ENCODE measurements around the gene RAD23A. TPM values are rescaled to one million over a fixed set of nuclear protein-coding genes. Genes with fewer than 3 reads are reported as not detected.
A peak's percentile ranks its signal among the peaks of the same experiment; 100 is the strongest.

Gene RAD23A
- total and polyA plus RNA-seq, 10 of the 15 experiments (the other 5 are each of a cell fraction or from before 2014, with no cell fraction given), result 8.8 to 198 (median 119) TPM

GRCh38 chr19:12965812-12966135 lies 20.1 kb downstream of the RAD23A start:
- no peaks in the 10 kb centered on the region for H3K9me3 ChIP-seq (replicated peaks; ENCODE audit: control insufficient read depth, insufficient read depth, low read length)
- peak overlapping the region; percentile 100 for H3K4me2 ChIP-seq (ENCODE audit: control insufficient read depth, insufficient read depth)
- in situ Hi-C loops (cut with MboI), result no loop called here
- WGBS (ENCODE audit: insufficient coverage, insufficient replicate concordance, low lambda C conversion rate, missing lambda C conversion rate), result 44% methylated on average over 8 of the region's 8 CpGs
- RAD21 ChIA-PET (ENCODE audit: unreplicated experiment), result interaction anchor here (0.7 to 2.9 kb wide), 31 partner anchors 9 to 295 kb away, joined by 3 to 31 read pairs (median 5); partner anchors contain the start of genes CALR, DNASE2, FARSA and GCDH
- peak overlapping the region; percentile 64; the same call in 1 of the 2 replicates for H3K4me3 ChIP-seq
- no peaks in the 10 kb centered on the region for H3K36me3 ChIP-seq (ENCODE audit: control insufficient read depth in 2 of 2, insufficient read depth in 2 of 2, low read length in 1 of 2)
- no peaks in the 10 kb centered on the region for H3K27me3 ChIP-seq (replicated peaks in 1 of 2; ENCODE audit: control insufficient read depth in 2 of 2, insufficient read depth in 2 of 2, low read length in 1 of 2)
- CTCF ChIA-PET, result interaction anchor here (0.6 to 7.0 kb wide), 66 partner anchors 11 to 312 kb away, joined by 3 to 182 read pairs (median 6); partner anchors contain the start of genes DNASE2, FARSA, GADD45GIP1 and GCDH
- peak overlapping the region; percentile 95 for H2AFZ ChIP-seq (ENCODE audit: control insufficient read depth, low read depth, low read length)
- intact Hi-C loops (cut with micrococcal nuclease; ENCODE audit: unreplicated experiment), result loop anchor here (1.0 kb wide), 1 partner anchor 80 kb away; no protein-coding TSS in a partner anchor
- DNase-seq (ENCODE audit: low read depth, low spot score) (no peak), ATAC-seq (no peak), FAIRE-seq (no peak)
- SMC1A ChIA-PET (ENCODE audit: uncharacterized antibody, unreplicated experiment), result interaction anchor here (0.7 to 2.0 kb wide), 21 partner anchors 8 to 187 kb away, joined by 3 to 29 read pairs (median 5); partner anchors contain the start of genes DNASE2, GADD45GIP1, GCDH and KLF1
- 0 out of 2 replicates have a peak, but pooled peaks cover 3% of the 10 kb centered on the region for H3K4me1 ChIP-seq (ENCODE audit: control insufficient read depth, insufficient read depth, low read length)
- H4K20me1 ChIP-seq (ENCODE audit: control insufficient read depth, insufficient read depth), result no peaks in the 10 kb centered on the region
- no TSS peak for BruUV-seq (replicated peaks)
- POLR2A ChIA-PET, result interaction anchor here (0.6 to 2.6 kb wide), 6 partner anchors 28 to 86 kb away, joined by 3 to 11 read pairs (median 4); partner anchors contain the start of genes DNASE2 and GCDH
- peak overlapping the region; percentile 55; the same call in 1 of the 2 replicates for H3K9ac ChIP-seq (ENCODE audit: control insufficient read depth, insufficient read depth, low read length)
- H3K27ac ChIP-seq (ENCODE audit: control insufficient read depth, insufficient read depth), result 0 out of 2 replicates have a peak overlapping the region, but pooled peaks have one; percentile 2
- H3K79me2 ChIP-seq (ENCODE audit: control insufficient read depth, insufficient read depth, low read length), result no peaks in the 10 kb centered on the region
- TF ChIP-seq ELK1 (IDR thresholded peaks at IDR 0.05; ENCODE audit: low read depth, low read length) (no peak), PKNOX1 (IDR thresholded peaks at IDR 0.05) (peak; percentile 6; the same call in 1 of the 2 replicates), NKRF (conservative IDR thresholded peaks at IDR 0.05) (no peak), EGR1 (IDR thresholded peaks at IDR 0.05; ENCODE audit: borderline replicate concordance in 1 of 2, low read depth in 2 of 2, low read length in 2 of 2) (no peak), ZNF24 (IDR thresholded peaks at IDR 0.05) (no peak)

All from GM12878 (cell line).